22Rv1 (cell line): ENCODE results near the gene INPP5A.

ENCODE experiments used
- H3K27ac ChIP-seq: fragments of 450-650 bp; 2 replicates; pipeline ENCODE4 v1.5.1; 2017
- CTCF ChIP-seq: fragments of 450-650 bp; IDR thresholded peaks from 2 replicates; pipeline ENCODE4 v1.5.1; 2017; ENCODE audit warnings: mild to moderate bottlenecking
- ZFX ChIP-seq: fragments of 450-650 bp; IDR thresholded peaks from 2 replicates; pipeline ENCODE4 v1.6.1; 2017; ENCODE audit warnings: antibody characterized with exemption, borderline replicate concordance

INPP5A gene

GRCh38 chr10:132754071-132754470 lies 216.5 kb downstream of the INPP5A start:
- TF ChIP-seq CTCF (no peak), ZFX (no peak)
- H3K27ac ChIP-seq = no peak overlapping the region

- TF ChIP-seq CTCF (no peak), ZFX (no peak)
Observed at GRCh38 chr10:132755166-132755711, 217.7 kb downstream of the INPP5A start.

GRCh38 chr10:132756591-132756990 lies 219.0 kb downstream of the INPP5A start:
- no peak overlapping the region for H3K27ac ChIP-seq
- TF ChIP-seq CTCF (no peak), ZFX (no peak)

More at GRCh38 chr10:132755166-132755711, 217.7 kb downstream of the INPP5A start:
- H3K27ac ChIP-seq = no peak overlapping the region

GRCh38 chr10:132757171-132757570 lies 219.6 kb downstream of the INPP5A start:
- no peak overlapping the region for H3K27ac ChIP-seq
- no peak for TF ChIP-seq CTCF
- TF ChIP-seq ZFX = no peak

GRCh38 chr10:132758865-132759264 lies 221.3 kb downstream of the INPP5A start:
- no peak overlapping the region for H3K27ac ChIP-seq
- TF ChIP-seq ZFX (no peak), CTCF (no peak)

- TF ChIP-seq CTCF (no peak), ZFX (no peak)
- H3K27ac ChIP-seq = no peak overlapping the region
Observed at GRCh38 chr10:132761395-132762060, 223.9 kb downstream of the INPP5A start.

GRCh38 chr10:132762267-132762666 lies 224.7 kb downstream of the INPP5A start:
- H3K27ac ChIP-seq = no peak overlapping the region
- TF ChIP-seq ZFX = no peak
- no peak for TF ChIP-seq CTCF
